ENCODE data around the gene CCSER1.

The CCSER1 gene

DNA sequence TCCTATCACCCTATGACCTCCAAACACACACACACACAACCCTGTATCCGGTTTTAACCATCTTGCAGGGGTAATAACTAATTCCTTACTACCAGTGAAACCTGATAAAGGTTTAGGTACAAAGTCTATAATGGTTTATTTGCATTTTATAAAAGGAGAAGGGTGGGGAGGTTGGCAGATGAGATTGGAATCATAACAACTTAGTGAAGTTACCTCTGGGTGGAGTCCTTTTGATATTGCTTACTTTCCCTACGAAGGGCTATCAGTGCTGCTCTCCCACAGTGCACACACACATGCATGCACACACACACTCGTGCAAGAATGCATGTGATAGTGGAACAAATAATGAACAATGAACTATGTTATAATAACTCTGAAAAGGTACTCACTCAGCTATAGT is 56.1 kb downstream of the CCSER1 start:
- in situ Hi-C loops (cut with MboI; ENCODE audit: low sequenced_read_pairs, unreplicated experiment), result no loop called here
- TF ChIP-seq, protein P1, sequence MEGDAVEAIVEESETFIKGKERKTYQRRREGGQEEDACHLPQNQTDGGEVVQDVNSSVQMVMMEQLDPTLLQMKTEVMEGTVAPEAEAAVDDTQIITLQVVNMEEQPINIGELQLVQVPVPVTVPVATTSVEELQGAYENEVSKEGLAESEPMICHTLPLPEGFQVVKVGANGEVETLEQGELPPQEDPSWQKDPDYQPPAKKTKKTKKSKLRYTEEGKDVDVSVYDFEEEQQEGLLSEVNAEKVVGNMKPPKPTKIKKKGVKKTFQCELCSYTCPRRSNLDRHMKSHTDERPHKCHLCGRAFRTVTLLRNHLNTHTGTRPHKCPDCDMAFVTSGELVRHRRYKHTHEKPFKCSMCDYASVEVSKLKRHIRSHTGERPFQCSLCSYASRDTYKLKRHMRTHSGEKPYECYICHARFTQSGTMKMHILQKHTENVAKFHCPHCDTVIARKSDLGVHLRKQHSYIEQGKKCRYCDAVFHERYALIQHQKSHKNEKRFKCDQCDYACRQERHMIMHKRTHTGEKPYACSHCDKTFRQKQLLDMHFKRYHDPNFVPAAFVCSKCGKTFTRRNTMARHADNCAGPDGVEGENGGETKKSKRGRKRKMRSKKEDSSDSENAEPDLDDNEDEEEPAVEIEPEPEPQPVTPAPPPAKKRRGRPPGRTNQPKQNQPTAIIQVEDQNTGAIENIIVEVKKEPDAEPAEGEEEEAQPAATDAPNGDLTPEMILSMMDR (IDR thresholded peaks at IDR 0.05; ENCODE audit: borderline replicate concordance, control extremely low read depth, extremely low read depth, insufficient read depth, missing control alignments), result no peak
- DNase-seq (ENCODE audit: low spot score), result no peak

- no peak for DNase-seq (ENCODE audit: low spot score)
- TF ChIP-seq, protein P1 (IDR thresholded peaks at IDR 0.05; ENCODE audit: borderline replicate concordance, control extremely low read depth, extremely low read depth, insufficient read depth, missing control alignments), result no peak
- in situ Hi-C loops (cut with MboI; ENCODE audit: low sequenced_read_pairs, unreplicated experiment), result no loop called here
Measured at GRCh38 chr4:90184560-90184959, 57.4 kb downstream of the CCSER1 start.

DNA sequence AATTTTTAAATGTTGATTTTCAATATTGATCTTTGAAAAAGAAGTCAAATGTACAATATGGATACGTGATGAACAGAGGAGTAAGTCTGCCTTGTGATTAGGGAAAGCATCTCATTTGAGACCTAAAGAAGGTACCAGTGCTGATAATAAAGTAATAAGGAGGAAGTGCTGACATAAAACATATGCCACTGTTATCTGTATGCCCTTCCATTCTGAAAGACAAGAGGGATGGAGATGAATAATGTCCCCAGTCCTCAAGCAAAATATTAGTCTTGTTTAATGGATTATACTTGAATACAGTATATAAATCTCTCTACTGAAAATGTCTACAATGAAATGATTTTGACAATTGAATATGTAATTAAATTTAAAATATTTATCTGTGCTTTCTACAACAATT is 58.2 kb downstream of the CCSER1 start:
- no peak for DNase-seq (ENCODE audit: low spot score)
- in situ Hi-C loops (cut with MboI; ENCODE audit: low sequenced_read_pairs, unreplicated experiment), result no loop called here
- TF ChIP-seq, protein P1 (IDR thresholded peaks at IDR 0.05; ENCODE audit: borderline replicate concordance, control extremely low read depth, extremely low read depth, insufficient read depth, missing control alignments), result no peak

GRCh38 chr4:90186229-90186628 is 59.0 kb downstream of the CCSER1 start:
- no peak for DNase-seq (ENCODE audit: low spot score)
- in situ Hi-C loops (cut with MboI; ENCODE audit: low sequenced_read_pairs, unreplicated experiment), result no loop called here
- TF ChIP-seq, protein P1 (IDR thresholded peaks at IDR 0.05; ENCODE audit: borderline replicate concordance, control extremely low read depth, extremely low read depth, insufficient read depth, missing control alignments), result no peak

DNA sequence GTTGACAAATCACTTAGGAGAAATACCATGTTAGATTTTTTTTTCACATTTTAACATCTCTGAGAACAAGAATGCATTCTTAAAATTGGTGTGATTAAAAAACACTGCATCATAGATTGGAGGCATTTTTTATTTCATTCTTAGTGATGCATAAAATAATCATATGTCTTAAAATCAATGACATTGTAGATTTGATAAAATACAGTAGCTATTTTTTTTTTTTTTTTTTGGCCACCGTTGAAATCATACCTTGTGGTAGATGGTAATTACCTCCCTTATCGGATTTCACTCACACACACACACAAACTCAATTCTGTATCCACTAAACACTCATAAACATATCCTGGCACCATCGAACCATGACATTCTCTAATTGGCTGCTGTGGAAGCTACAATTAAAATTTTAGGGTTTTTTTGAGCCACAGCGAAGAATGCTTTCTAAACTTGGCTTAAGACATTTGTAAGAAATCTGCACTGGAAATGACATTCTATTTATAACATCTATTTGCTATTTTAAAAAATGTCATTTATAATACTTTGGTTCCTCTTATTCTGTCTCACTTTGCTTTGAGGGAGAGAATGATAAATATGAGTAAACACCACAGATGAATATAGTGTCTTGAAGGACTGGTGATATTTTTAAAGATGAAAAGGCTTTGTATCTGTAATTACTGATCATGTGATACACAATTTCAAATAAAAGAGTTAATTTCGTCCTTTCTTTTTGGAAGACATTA is 60.1 kb downstream of the CCSER1 start:
- in situ Hi-C loops (cut with MboI; ENCODE audit: low sequenced_read_pairs, unreplicated experiment), result no loop called here
- TF ChIP-seq, protein P1 (IDR thresholded peaks at IDR 0.05; ENCODE audit: borderline replicate concordance, control extremely low read depth, extremely low read depth, insufficient read depth, missing control alignments), result no peak
- no peak for DNase-seq (ENCODE audit: low spot score)

- in situ Hi-C loops (cut with MboI; ENCODE audit: low sequenced_read_pairs, unreplicated experiment), result no loop called here
- TF ChIP-seq, protein P1 (IDR thresholded peaks at IDR 0.05; ENCODE audit: borderline replicate concordance, control extremely low read depth, extremely low read depth, insufficient read depth, missing control alignments), result no peak
- no peak for DNase-seq (ENCODE audit: low spot score)
Measured at GRCh38 chr4:90189178-90189577, 62.0 kb downstream of the CCSER1 start.

Data from GM13976 (cell line).